SU-DHL-6 (cell line): ENCODE measurements around the gene RNF17.

Experiments used
- CTCF ChIP-seq: fragments of 200-600 bp; sonication (generic); IDR thresholded peaks from one replicate; pipeline ENCODE4 v1.5.1; 2017; ENCODE audit warnings: antibody characterized with exemption, mild to moderate bottlenecking, low read length, moderate library complexity; ENCODE audit not compliant: insufficient read depth, poor library complexity, severe bottlenecking
- EZH2phosphoT487 ChIP-seq: fragments of 200-600 bp; sonication (generic), shearing (Covaris generic); conservative IDR thresholded peaks from 2 replicates; pipeline ENCODE4 v1.6.1; 2018; ENCODE audit warnings: mild to moderate bottlenecking, antibody characterized with exemption, low read length, moderate library complexity, mixed read lengths

GRCh38 chr13:24724714-24725113 lies 39.3 kb upstream of the RNF17 start:
- TF ChIP-seq CTCF (no peak), EZH2phosphoT487 (no peak)
